ENCODE data around the gene LPP. TPM values are rescaled to one million over a fixed set of nuclear protein-coding genes. Genes with fewer than 3 reads are reported as not detected.

Gene LPP
- total RNA-seq, 1 donor from 2014 or later: 97.4 TPM

DNA sequence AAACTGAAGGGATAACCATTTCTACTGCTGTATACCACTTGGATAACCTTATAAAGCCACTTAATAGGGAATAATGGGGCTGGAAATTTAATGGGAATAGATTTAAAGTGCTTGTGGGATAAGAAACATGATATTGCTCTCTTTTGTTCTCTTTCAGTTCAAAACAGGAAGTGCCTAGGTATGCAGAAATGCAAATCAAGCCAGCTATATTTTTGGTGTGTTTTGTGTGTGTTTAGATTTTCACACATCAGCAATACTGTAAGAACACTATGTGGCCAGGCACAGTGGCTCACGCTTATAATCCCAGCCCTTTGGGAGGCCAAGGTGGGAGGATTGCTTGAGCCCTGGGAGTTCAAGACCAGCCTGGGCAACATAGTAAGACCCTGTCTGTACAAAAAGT is 575.5 kb downstream of the LPP start:
- Histone ChIP-seq H3K36me3 (no peaks in the 10 kb centered on the region), H3K4me3 (no peak overlapping the region), H3K9me3 (replicated peaks) (no peaks in the 10 kb centered on the region), H3K27me3 (ENCODE audit: low read depth) (no peaks in the 10 kb centered on the region), H3K27ac (replicated peaks) (no peak overlapping the region), H3K4me1 (peaks cover 29% of the 10 kb centered on the region)
- TF ChIP-seq, protein P1, sequence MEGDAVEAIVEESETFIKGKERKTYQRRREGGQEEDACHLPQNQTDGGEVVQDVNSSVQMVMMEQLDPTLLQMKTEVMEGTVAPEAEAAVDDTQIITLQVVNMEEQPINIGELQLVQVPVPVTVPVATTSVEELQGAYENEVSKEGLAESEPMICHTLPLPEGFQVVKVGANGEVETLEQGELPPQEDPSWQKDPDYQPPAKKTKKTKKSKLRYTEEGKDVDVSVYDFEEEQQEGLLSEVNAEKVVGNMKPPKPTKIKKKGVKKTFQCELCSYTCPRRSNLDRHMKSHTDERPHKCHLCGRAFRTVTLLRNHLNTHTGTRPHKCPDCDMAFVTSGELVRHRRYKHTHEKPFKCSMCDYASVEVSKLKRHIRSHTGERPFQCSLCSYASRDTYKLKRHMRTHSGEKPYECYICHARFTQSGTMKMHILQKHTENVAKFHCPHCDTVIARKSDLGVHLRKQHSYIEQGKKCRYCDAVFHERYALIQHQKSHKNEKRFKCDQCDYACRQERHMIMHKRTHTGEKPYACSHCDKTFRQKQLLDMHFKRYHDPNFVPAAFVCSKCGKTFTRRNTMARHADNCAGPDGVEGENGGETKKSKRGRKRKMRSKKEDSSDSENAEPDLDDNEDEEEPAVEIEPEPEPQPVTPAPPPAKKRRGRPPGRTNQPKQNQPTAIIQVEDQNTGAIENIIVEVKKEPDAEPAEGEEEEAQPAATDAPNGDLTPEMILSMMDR (IDR thresholded peaks at IDR 0.05; ENCODE audit: borderline replicate concordance): no peak
- DNase-seq: no peak
- intact Hi-C loops (cut with micrococcal nuclease): no loop called here

DNA sequence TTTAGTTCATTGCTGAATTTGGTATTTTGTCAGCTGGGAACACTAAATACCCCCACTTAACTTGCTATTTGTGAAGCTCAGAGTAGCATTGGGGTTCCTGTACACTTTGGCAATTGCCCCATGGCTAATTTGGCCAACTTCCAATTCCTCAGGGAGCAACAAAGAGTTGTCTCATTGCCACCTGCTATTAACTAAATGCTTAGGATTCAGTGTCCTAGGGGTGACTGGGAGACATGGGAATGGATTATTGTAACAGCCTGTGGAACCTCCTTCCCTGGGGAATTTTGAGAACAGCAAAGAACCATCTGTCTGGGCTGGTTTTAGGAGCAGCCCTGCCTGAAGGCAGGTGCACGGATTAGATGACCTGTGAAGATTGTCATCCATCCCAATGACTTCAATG is 580.4 kb downstream of the LPP start:
- Histone ChIP-seq H3K36me3 (no peaks in the 10 kb centered on the region), H3K4me1 (peaks cover 27% of the 10 kb centered on the region), H3K27ac (replicated peaks) (no peak overlapping the region), H3K27me3 (ENCODE audit: low read depth) (no peaks in the 10 kb centered on the region), H3K4me3 (no peak overlapping the region), H3K9me3 (replicated peaks) (no peaks in the 10 kb centered on the region)
- intact Hi-C loops (cut with micrococcal nuclease): no loop called here
- TF ChIP-seq, protein P1 (IDR thresholded peaks at IDR 0.05; ENCODE audit: borderline replicate concordance): no peak
- DNase-seq: no peak

DNA sequence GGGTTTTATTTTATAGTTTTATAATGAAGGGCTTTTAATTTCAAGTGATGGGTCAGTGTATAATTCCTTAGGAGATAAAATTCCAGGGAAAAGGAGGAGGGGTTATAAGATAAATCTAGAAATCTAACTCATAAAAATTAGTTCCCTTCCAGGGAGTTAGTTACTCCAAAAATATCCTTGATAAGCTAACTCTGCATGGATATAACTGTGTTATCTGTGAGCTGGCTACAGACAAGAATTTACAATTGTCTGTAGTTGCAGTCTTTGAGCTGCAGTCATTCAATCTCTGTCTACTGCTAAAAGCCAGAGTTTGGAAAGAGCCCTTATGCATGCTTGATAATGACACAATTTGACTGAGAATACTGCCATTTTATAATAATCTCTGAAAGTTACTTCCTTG is 585.6 kb downstream of the LPP start:
- Histone ChIP-seq H3K4me1 (peaks cover 36% of the 10 kb centered on the region), H3K27ac (replicated peaks) (no peak overlapping the region), H3K36me3 (no peaks in the 10 kb centered on the region), H3K27me3 (ENCODE audit: low read depth) (no peaks in the 10 kb centered on the region), H3K4me3 (no peak overlapping the region), H3K9me3 (replicated peaks) (no peaks in the 10 kb centered on the region)
- intact Hi-C loops (cut with micrococcal nuclease): no loop called here
- no peak for DNase-seq
- TF ChIP-seq, protein P1 (IDR thresholded peaks at IDR 0.05; ENCODE audit: borderline replicate concordance): no peak

DNA sequence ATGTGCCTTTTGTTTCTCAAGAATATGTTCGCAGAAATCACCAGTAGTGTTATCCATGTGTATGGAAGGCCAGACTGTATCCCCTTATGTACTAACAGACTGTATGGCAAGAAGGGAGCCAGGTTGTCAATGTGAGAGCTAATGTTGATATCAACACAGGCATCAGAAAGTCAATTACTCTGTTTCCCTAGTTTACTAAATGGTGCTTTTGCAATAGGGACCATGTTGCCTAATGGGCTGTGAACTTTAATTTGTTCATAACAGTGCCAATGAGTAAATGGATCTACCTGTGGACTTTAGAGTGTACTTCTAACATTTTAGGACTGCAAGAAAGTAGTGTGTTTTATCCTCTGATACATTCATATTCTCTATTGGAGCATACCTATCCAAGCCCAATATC is 586.1 kb downstream of the LPP start:
- Histone ChIP-seq H3K36me3 (no peaks in the 10 kb centered on the region), H3K4me1 (peaks cover 33% of the 10 kb centered on the region), H3K27ac (replicated peaks) (no peak overlapping the region), H3K9me3 (replicated peaks) (no peaks in the 10 kb centered on the region), H3K27me3 (ENCODE audit: low read depth) (no peaks in the 10 kb centered on the region), H3K4me3 (no peak overlapping the region)
- no peak for DNase-seq
- intact Hi-C loops (cut with micrococcal nuclease): no loop called here
- TF ChIP-seq, protein P1 (IDR thresholded peaks at IDR 0.05; ENCODE audit: borderline replicate concordance): no peak

DNA sequence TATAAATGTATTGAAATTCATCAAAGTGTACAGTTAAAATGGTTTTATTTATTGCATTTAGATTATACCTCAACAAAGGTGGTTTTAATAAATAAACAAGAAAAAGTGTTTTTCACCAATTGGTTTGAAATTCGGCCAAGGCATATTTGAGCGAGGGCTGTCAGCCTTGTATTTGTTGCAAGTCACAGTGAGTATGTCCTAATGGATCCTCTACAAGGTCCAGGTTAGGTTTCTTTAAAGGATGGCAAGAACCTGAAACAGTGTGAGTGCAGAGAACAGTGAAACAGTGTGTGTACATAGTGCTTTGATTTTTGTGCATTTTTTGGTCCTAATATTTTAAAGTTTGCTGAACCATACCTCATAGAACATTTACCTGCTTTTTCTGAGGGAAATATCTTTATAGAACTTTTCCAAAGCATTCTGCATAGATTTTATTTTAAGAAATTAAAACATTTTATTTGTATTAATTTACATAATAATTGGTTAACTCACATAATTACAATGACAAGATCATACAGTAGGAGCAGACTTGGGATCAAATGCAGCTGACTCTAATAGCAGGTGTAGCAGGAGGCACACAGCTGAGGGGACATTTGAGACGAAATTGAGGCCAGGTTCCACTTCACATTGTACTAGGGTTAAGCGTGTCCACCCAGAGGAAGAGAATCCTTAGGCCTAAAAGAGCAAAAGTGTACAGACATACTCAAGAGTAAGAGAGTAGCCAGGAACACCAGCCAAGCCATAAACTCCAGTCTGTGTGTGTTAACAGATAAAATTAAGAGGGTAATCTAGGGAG is 589.0 kb downstream of the LPP start:
- intact Hi-C loops (cut with micrococcal nuclease): no loop called here
- Histone ChIP-seq H3K36me3 (no peaks in the 10 kb centered on the region), H3K27ac (replicated peaks) (no peak overlapping the region), H3K9me3 (replicated peaks) (no peaks in the 10 kb centered on the region), H3K4me3 (no peak overlapping the region), H3K4me1 (peaks cover 33% of the 10 kb centered on the region), H3K27me3 (ENCODE audit: low read depth) (no peaks in the 10 kb centered on the region)
- DNase-seq: no peak
- TF ChIP-seq, protein P1 (IDR thresholded peaks at IDR 0.05; ENCODE audit: borderline replicate concordance): no peak
